ENCODE results near the gene ARVCF. TPM values are rescaled to one million over a fixed set of nuclear protein-coding genes. Genes with fewer than 3 reads are reported as not detected.

The ARVCF gene, protein sequence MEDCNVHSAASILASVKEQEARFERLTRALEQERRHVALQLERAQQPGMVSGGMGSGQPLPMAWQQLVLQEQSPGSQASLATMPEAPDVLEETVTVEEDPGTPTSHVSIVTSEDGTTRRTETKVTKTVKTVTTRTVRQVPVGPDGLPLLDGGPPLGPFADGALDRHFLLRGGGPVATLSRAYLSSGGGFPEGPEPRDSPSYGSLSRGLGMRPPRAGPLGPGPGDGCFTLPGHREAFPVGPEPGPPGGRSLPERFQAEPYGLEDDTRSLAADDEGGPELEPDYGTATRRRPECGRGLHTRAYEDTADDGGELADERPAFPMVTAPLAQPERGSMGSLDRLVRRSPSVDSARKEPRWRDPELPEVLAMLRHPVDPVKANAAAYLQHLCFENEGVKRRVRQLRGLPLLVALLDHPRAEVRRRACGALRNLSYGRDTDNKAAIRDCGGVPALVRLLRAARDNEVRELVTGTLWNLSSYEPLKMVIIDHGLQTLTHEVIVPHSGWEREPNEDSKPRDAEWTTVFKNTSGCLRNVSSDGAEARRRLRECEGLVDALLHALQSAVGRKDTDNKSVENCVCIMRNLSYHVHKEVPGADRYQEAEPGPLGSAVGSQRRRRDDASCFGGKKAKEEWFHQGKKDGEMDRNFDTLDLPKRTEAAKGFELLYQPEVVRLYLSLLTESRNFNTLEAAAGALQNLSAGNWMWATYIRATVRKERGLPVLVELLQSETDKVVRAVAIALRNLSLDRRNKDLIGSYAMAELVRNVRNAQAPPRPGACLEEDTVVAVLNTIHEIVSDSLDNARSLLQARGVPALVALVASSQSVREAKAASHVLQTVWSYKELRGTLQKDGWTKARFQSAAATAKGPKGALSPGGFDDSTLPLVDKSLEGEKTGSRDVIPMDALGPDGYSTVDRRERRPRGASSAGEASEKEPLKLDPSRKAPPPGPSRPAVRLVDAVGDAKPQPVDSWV
- total RNA-seq = 1.7 and 4.4 TPM in 2 replicates

DNA sequence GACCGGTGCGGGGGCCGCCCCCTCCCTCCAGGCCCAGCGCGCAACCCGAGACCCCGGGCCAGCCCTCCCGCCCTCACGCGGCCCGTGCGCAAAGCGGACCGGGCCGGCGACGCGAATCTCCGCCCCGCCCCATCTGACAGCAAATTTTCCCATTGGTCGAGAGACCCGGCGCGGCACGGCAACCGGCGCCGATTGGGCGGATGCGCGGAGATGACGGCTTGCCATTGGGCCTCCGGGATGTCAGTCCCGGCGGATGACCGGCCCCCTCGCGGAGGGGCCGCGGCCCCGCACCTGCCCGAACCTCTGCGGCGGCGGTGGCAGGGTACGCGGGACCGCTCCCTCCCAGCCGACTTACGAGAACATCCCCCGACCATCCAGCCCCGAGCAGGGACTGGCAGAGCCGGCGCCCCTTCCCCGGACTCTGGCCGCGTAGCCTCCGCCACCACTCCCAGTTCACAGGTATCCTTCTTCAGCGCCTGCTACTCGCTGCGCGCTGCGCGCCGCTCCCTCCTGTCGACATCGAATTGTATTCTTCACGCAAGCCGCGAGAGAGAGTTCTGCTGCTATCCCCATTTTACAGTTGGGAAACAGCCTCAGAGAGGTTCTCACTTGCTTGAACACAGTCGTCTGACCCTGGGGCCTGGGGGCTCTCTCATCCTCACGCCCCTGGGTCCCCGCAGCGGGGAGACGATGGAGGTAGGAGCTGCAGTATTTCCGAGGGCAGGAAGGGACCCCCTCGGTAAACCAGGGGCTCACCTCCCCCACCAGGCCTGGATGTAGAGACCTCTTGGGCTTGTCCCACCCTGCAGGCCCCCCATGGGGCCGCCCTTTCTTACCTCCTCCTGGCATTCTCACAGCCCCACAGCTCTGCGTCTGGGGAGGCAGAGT lies at the start of gene ARVCF:
Gene ARVCF, minus strand, starts transcription at position 90 of the 888 bp plus-strand sequence. CDS start 26,029 bp downstream, outside the sequence.

DNA sequence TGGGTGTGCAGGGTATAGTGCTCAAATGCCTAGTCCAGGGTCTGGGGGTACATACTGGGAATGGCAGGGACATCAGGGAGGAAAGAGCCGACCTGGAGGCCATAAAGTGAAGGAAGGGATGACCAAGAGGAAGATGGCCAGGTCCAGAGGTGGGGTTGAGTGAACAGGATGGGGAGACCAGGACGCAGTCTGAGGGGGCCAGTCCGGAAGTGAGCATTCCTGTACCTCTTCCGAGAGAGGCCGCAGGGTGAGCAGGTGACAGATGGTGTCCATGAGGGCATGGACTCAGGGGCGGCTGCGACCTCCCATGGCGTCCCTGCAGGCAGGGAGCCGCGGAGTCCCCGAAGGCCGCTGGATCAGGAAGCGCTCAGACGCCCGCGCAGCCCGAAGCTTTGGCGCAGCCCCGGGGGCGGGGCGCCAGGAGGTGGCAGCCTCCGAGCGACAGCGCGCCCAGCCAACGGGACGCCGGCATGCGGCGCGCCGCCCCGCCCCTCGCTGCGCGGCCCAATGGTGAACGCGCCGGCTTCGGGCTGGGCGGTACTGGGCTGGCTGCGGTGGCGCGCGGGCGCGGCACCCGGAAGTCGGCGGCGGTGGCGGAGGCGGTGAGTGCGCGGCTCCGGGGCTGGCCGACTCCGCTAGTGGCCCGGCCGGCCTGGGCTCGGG lies 4.0 kb upstream of the ARVCF start, which contains the start of gene TANGO2:
Gene TANGO2, plus strand, starts transcription at position 578 of the 663 bp plus-strand sequence. CDS start 15,689 bp downstream, outside the sequence.

DNA sequence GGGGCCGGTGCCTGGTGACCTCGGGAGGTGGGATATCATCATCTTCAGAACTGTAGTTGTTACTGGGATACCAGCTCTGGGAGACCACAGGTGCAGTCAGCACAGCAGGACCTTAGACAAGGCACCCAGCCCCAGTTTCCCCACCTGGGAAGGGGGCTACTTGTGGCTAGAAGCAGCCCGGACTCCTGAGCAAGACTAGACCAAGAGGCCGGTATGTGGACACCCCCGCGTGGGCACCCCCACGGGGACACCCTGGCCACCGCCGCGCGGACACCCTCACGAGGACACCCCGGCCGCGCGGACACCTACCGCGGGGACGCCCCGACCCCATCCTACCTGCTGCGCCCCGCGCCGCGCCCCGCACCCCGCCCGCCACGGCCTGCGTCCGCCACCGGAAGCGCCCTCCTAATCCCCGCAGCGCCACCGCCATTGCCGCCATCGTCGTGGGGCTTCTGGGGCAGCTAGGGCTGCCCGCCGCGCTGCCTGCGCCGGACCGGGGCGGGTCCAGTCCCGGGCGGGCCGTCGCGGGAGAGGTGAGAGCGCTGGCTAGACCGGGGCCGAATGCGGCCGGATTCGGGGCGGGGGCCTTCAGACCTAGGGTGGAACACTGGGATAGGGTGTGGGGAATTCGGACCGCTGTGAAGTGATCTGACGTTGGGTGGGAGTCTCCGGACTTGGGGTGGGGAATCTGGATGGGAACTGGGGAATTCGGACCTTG lies 75.1 kb downstream of the ARVCF start, which contains the start of the genes COMT and TXNRD2:
Gene COMT, plus strand, starts transcription at position 408 of the 718 bp plus-strand sequence. CDS start 20,755 bp downstream, outside the sequence.
Gene TXNRD2, minus strand, starts transcription at position 454 of the 718 bp plus-strand sequence. Its CDS starts 15 bp downstream, at position 439.

Other genes with a start within 250 kb of the ARVCF start
- gene GNB1L, start 161.9 kb downstream of the ARVCF start, total RNA-seq = 19.7 and 20.8 TPM in 2 replicates
- 11.8 and 16.1 TPM in 2 replicates for gene RTL10, start 161.9 kb downstream of the ARVCF start, total RNA-seq
- gene COMT, start 75.1 kb downstream of the ARVCF start, total RNA-seq = 315 and 400 TPM in 2 replicates
- 21.9 and 24.6 TPM in 2 replicates for gene TXNRD2, start 75.0 kb downstream of the ARVCF start, total RNA-seq
- 21.3 and 36.0 TPM in 2 replicates for gene TANGO2, start 4.3 kb upstream of the ARVCF start, total RNA-seq
- gene DGCR8, start 63.4 kb upstream of the ARVCF start, total RNA-seq = 8.2 and 8.6 TPM in 2 replicates
- 547 and 560 TPM in 2 replicates for gene RANBP1, start 99.3 kb upstream of the ARVCF start, total RNA-seq
- 29.1 and 39.7 TPM in 2 replicates for gene TRMT2A, start 100.4 kb upstream of the ARVCF start, total RNA-seq
- 12.8 and 19.6 TPM in 2 replicates for gene ZDHHC8, start 115.0 kb upstream of the ARVCF start, total RNA-seq
- 1.4 TPM in 1 of 2 replicates, not detected in the other for gene CCDC188, start 134.2 kb upstream of the ARVCF start, total RNA-seq